Endodermal cell (in vitro differentiated cells): ENCODE results near the gene MRPL19. TPM values are rescaled to one million over a fixed set of nuclear protein-coding genes. Genes with fewer than 3 reads are reported as not detected.

Source experiments
- DNase-seq: peaks from one replicate; pipeline ENCODE4 v3.0.0-alpha.2; 2017
- H3K27ac ChIP-seq: 2 replicates; pipeline ENCODE4 v1.5.1; 2013; ENCODE audit warnings: mild to moderate bottlenecking, low read depth, low read length, moderate library complexity
- H3K27me3 ChIP-seq: 2 replicates; pipeline ENCODE4 v1.6.1; 2013; ENCODE audit warnings: mild to moderate bottlenecking, low read length, moderate library complexity; ENCODE audit not compliant: insufficient read depth, control insufficient read depth, poor library complexity, severe bottlenecking
- H3K36me3 ChIP-seq: 2 replicates; pipeline ENCODE4 v1.7.0; 2013; ENCODE audit warnings: mild to moderate bottlenecking, low read length, moderate library complexity; ENCODE audit not compliant: control insufficient read depth, insufficient read depth
- H3K4me1 ChIP-seq: one replicate; pipeline ENCODE4 v1.7.0; 2013; ENCODE audit warnings: low read length; ENCODE audit not compliant: control insufficient read depth, insufficient read depth
- H3K4me3 ChIP-seq: 2 replicates; pipeline ENCODE4 v1.5.1; 2013; ENCODE audit warnings: mild to moderate bottlenecking, low read length, moderate library complexity
- H3K9ac ChIP-seq: 2 replicates; pipeline ENCODE4 v1.6.1; 2013; ENCODE audit warnings: mild to moderate bottlenecking, low read length, moderate library complexity; ENCODE audit not compliant: poor library complexity, severe bottlenecking; ENCODE audit errors: extremely low read depth
- H3K9me3 ChIP-seq: 2 replicates; pipeline ENCODE4 v1.6.1; 2013; ENCODE audit warnings: mild to moderate bottlenecking, low read length, moderate library complexity; ENCODE audit not compliant: control insufficient read depth
- H3K27ac Mint-ChIP-seq: 2 replicates; pipeline ENCODE4 v1.8.0; 2020; ENCODE audit warnings: mixed read lengths
- H3K27me3 Mint-ChIP-seq: 2 replicates; pipeline ENCODE4 v1.8.0; 2021; ENCODE audit warnings: mild to moderate bottlenecking, mixed read lengths; ENCODE audit not compliant: insufficient read depth
- H3K36me3 Mint-ChIP-seq: 2 replicates; pipeline ENCODE4 v1.8.0; 2020; ENCODE audit warnings: low read depth, mixed read lengths
- H3K4me1 Mint-ChIP-seq: 2 replicates; pipeline ENCODE4 v1.8.0; 2020; ENCODE audit warnings: mixed read lengths
- H3K4me3 Mint-ChIP-seq: 2 replicates; pipeline ENCODE4 v1.8.0; 2020; ENCODE audit warnings: mild to moderate bottlenecking, moderate library complexity, mixed read lengths
- H3K9me3 Mint-ChIP-seq: 2 replicates; pipeline ENCODE4 v1.8.0; 2020; ENCODE audit warnings: mild to moderate bottlenecking, mixed read lengths
- CTCF ChIP-seq: fragments of 200-600 bp; sonication (generic); conservative IDR thresholded peaks from 2 replicates; pipeline ENCODE4 v1.5.0; 2021; ENCODE audit warnings: antibody characterized with exemption, mild to moderate bottlenecking
- WGBS, 2 experiments: methylation state at CpG; one replicate each; pipeline versions ENCODE4 v1.1.5 to v1.1.7; 2013; ENCODE audit warnings: missing lambda C conversion rate in 2 of 2, mixed read lengths in 1 of 2; ENCODE audit not compliant: insufficient coverage in 1 of 2, insufficient read length in 1 of 2; 5-methylcytosine and 5-hydroxymethylcytosine counted together
- total RNA-seq, 2 donors: library from RNA; stranded (reverse); fragmentation: NEBNext Ultra II Directional in 1 of 2; extraction: Animal tissue kit (Norgen Biotek cat#: 25700) in 1 of 2; gene quantifications; 2 replicates in 1 of 2; 3 replicates in 1 of 2; pipeline ENCODE4 v1.2.1, GENCODE V29; 2021

The MRPL19 gene
- total RNA-seq, 2 donors from 2014 or later = 63.7 to 77.6 TPM

- H3K27me3 Mint-ChIP-seq = peaks cover 2% of the 10 kb centered on the region
- no peaks in the 10 kb centered on the region for H3K4me1 Mint-ChIP-seq
- no peaks in the 10 kb centered on the region for H3K9me3 Mint-ChIP-seq
- H3K27ac ChIP-seq = no peak overlapping the region
- peaks cover 7% of the 10 kb centered on the region for H3K27me3 ChIP-seq
- H3K4me3 ChIP-seq = no peak overlapping the region
- no peaks in the 10 kb centered on the region for H3K9me3 ChIP-seq
- 100% methylated on average over 1 of the region's 1 CpG; no CpG with 5 or more reads in 1 of the 2 experiments for WGBS, 2 experiments
- no peak overlapping the region for H3K9ac ChIP-seq
- H3K4me3 Mint-ChIP-seq = no peak overlapping the region
- TF ChIP-seq CTCF = no peak
- H3K36me3 Mint-ChIP-seq = peaks cover 9% of the 10 kb centered on the region
- no peak overlapping the region for H3K27ac Mint-ChIP-seq
- DNase-seq = no peak
- H3K4me1 ChIP-seq = no peaks in the 10 kb centered on the region
- H3K36me3 ChIP-seq = peaks cover 7% of the 10 kb centered on the region
Observed at GRCh38 chr2:75643980-75644379, 2.6 kb upstream of the MRPL19 start.

- H3K36me3 Mint-ChIP-seq = peaks cover 18% of the 10 kb centered on the region
- no peaks in the 10 kb centered on the region for H3K4me1 Mint-ChIP-seq
- no peaks in the 10 kb centered on the region for H3K27me3 ChIP-seq
- DNase-seq = no peak
- WGBS, 2 experiments = 93 to 96% methylated on average over 10 of the region's 10 CpGs
- H3K36me3 ChIP-seq = peaks cover 24% of the 10 kb centered on the region
- peak overlapping the region; percentile 95 for H3K27ac Mint-ChIP-seq
- peak overlapping the region; percentile 89 for H3K4me3 Mint-ChIP-seq
- H3K27me3 Mint-ChIP-seq = no peaks in the 10 kb centered on the region
- H3K9me3 ChIP-seq = no peaks in the 10 kb centered on the region
- no peaks in the 10 kb centered on the region for H3K9me3 Mint-ChIP-seq
- H3K4me3 ChIP-seq = peak overlapping the region; percentile 98
- H3K4me1 ChIP-seq = no peaks in the 10 kb centered on the region
- H3K9ac ChIP-seq = no peak overlapping the region
- TF ChIP-seq CTCF = no peak
- H3K27ac ChIP-seq = no peak overlapping the region
Observed at GRCh38 chr2:75645643-75646042, 940 bp upstream of the MRPL19 start.

GRCh38 chr2:75646090-75646582 is 447 bp upstream of the MRPL19 start:
- peak overlapping the region; percentile 95 for H3K27ac Mint-ChIP-seq
- peak overlapping the region; percentile 89 for H3K4me3 Mint-ChIP-seq
- DNase-seq = no peak
- no peaks in the 10 kb centered on the region for H3K27me3 Mint-ChIP-seq
- no peak overlapping the region for H3K27ac ChIP-seq
- H3K9me3 Mint-ChIP-seq = no peaks in the 10 kb centered on the region
- no peaks in the 10 kb centered on the region for H3K27me3 ChIP-seq
- H3K9ac ChIP-seq = peak overlapping the region; percentile 87
- WGBS, 2 experiments = 81 to 98% methylated on average over 8 to 9 of the region's 9 CpGs
- no peak for TF ChIP-seq CTCF
- H3K4me1 ChIP-seq = no peaks in the 10 kb centered on the region
- H3K4me1 Mint-ChIP-seq = no peaks in the 10 kb centered on the region
- peaks cover 28% of the 10 kb centered on the region for H3K36me3 ChIP-seq
- H3K36me3 Mint-ChIP-seq = peaks cover 18% of the 10 kb centered on the region
- peak overlapping the region; percentile 98 for H3K4me3 ChIP-seq
- no peaks in the 10 kb centered on the region for H3K9me3 ChIP-seq
